ENCODE results near the gene KLRB1.

Gene KLRB1

GRCh38 chr12:9626821-9627220 lies 19.1 kb upstream of the KLRB1 start (continued):
- TF ChIP-seq PATZ1 (CRISPR knock-in tag; IDR thresholded peaks at IDR 0.05; ENCODE audit: borderline replicate concordance) (no peak), ISL1 (CRISPR knock-in tag; IDR thresholded peaks at IDR 0.05) (no peak), ZFP3 (CRISPR knock-in tag; IDR thresholded peaks at IDR 0.05) (no peak), CSDC2 (CRISPR knock-in tag; IDR thresholded peaks at IDR 0.05) (no peak), ZFP30 (CRISPR knock-in tag; IDR thresholded peaks at IDR 0.05) (no peak), CSRNP3 (CRISPR knock-in tag; IDR thresholded peaks at IDR 0.05) (no peak)

GRCh38 chr12:9626291-9626690 lies 18.6 kb upstream of the KLRB1 start:
- no peak for ATAC-seq
- TF ChIP-seq ESRRG (CRISPR knock-in tag; IDR thresholded peaks at IDR 0.05) (no peak), ISL1 (CRISPR knock-in tag; IDR thresholded peaks at IDR 0.05) (no peak), TOX (CRISPR knock-in tag; IDR thresholded peaks at IDR 0.05; ENCODE audit: borderline replicate concordance) (no peak), SNAI2 (CRISPR knock-in tag; IDR thresholded peaks at IDR 0.05) (no peak), ZNF565 (CRISPR knock-in tag; conservative IDR thresholded peaks at IDR 0.05; ENCODE audit: low read depth) (no peak)

GRCh38 chr12:9625019-9625418 lies 17.3 kb upstream of the KLRB1 start:
- TF ChIP-seq PPARA (CRISPR knock-in tag; IDR thresholded peaks at IDR 0.05; ENCODE audit: borderline replicate concordance) (no peak), ARNTL (CRISPR knock-in tag; IDR thresholded peaks at IDR 0.05; ENCODE audit: borderline replicate concordance, low read depth) (no peak), CSRNP3 (CRISPR knock-in tag; IDR thresholded peaks at IDR 0.05) (no peak), GLIS3 (CRISPR knock-in tag; IDR thresholded peaks at IDR 0.05) (no peak), ZC3H10 (CRISPR knock-in tag; IDR thresholded peaks at IDR 0.05) (no peak), ESRRG (CRISPR knock-in tag; IDR thresholded peaks at IDR 0.05) (no peak), TOX (CRISPR knock-in tag; IDR thresholded peaks at IDR 0.05; ENCODE audit: borderline replicate concordance) (no peak), POU6F1 (CRISPR knock-in tag; IDR thresholded peaks at IDR 0.05; ENCODE audit: borderline replicate concordance, low read depth) (no peak), SNAI2 (CRISPR knock-in tag; IDR thresholded peaks at IDR 0.05) (no peak), ZFP3 (CRISPR knock-in tag; IDR thresholded peaks at IDR 0.05) (no peak), ZFP30 (CRISPR knock-in tag; IDR thresholded peaks at IDR 0.05) (no peak), BACH2 (CRISPR knock-in tag; IDR thresholded peaks at IDR 0.05; ENCODE audit: borderline replicate concordance) (no peak), OSR1 (CRISPR knock-in tag; IDR thresholded peaks at IDR 0.05) (no peak), TSHZ2 (CRISPR knock-in tag; IDR thresholded peaks at IDR 0.05) (no peak), ISL1 (CRISPR knock-in tag; IDR thresholded peaks at IDR 0.05) (no peak), CREB5 (CRISPR knock-in tag; IDR thresholded peaks at IDR 0.05; ENCODE audit: low read depth) (no peak), ZNF70 (CRISPR knock-in tag; IDR thresholded peaks at IDR 0.05) (no peak), ZNF8 (CRISPR knock-in tag; IDR thresholded peaks at IDR 0.05) (no peak), ZNF565 (CRISPR knock-in tag; conservative IDR thresholded peaks at IDR 0.05; ENCODE audit: low read depth) (no peak), RARB (CRISPR knock-in tag; IDR thresholded peaks at IDR 0.05) (no peak)
- ATAC-seq = no peak
